WTC11 (cell line): ENCODE measurements around the gene USP2. TPM values are rescaled to one million over a fixed set of nuclear protein-coding genes. Genes with fewer than 3 reads are reported as not detected.

Experiments used
- ATAC-seq: fragments of 200-7000 bp; cut with Tn5 transposase; 2 replicates; pipeline ENCODE4 v1.10.0; 2021; ENCODE audit warnings: mild to moderate bottlenecking, moderate library complexity
- CTCF ChIA-PET: fragments of 300-600 bp; sonication (Branson Sonifier 250); formaldehyde crosslinking; loops from one replicate; lab custom pipeline; 2021; ENCODE audit warnings: antibody characterized with exemption; lab: Charles Lee
- POLR2A ChIA-PET: fragments of 350-600 bp; sonication (Branson Sonifier 250); formaldehyde crosslinking; loops from one replicate; lab custom pipeline; 2021; ENCODE audit warnings: antibody characterized with exemption; lab: Charles Lee
- DNase-seq: peaks from one replicate; pipeline ENCODE4 v3.0.0; 2021; ENCODE audit warnings: low spot score
- H3K27ac Mint-ChIP-seq: 2 replicates; pipeline ENCODE4 v1.8.0; 2021; ENCODE audit warnings: mixed read lengths
- H3K27me3 Mint-ChIP-seq: 2 replicates; pipeline ENCODE4 v1.8.0; 2021; ENCODE audit warnings: low read depth, mild to moderate bottlenecking, moderate library complexity, mixed read lengths
- H3K36me3 Mint-ChIP-seq: 2 replicates; pipeline ENCODE4 v1.8.0; 2021; ENCODE audit warnings: mixed read lengths
- H3K4me1 Mint-ChIP-seq: 2 replicates; pipeline ENCODE4 v1.8.0; 2022; ENCODE audit warnings: mixed read lengths
- H3K4me3 Mint-ChIP-seq: 2 replicates; pipeline ENCODE4 v1.8.0; 2021; ENCODE audit warnings: mild to moderate bottlenecking, moderate library complexity, mixed read lengths
- H3K9me3 Mint-ChIP-seq: 2 replicates; pipeline ENCODE4 v1.8.0; 2021; ENCODE audit warnings: mixed read lengths
- ESRRA ChIP-seq: sonication (generic); formaldehyde crosslinking; IDR thresholded peaks from 2 replicates; pipeline ENCODE4 v1.8.1; 2022; ENCODE audit warnings: mild to moderate bottlenecking, missing genetic modification reagents, borderline replicate concordance
- HMGA2 ChIP-seq: fragments of 250-450 bp; sonication (Bioruptor Pico); IDR thresholded peaks from 2 replicates; pipeline ENCODE4 v1.4.0; 2021; ENCODE audit warnings: mild to moderate bottlenecking, moderate library complexity
- NFE2L1 ChIP-seq: sonication (generic); formaldehyde crosslinking; IDR thresholded peaks from 2 replicates; pipeline ENCODE4 v1.8.1; 2023; ENCODE audit warnings: missing genetic modification reagents
- NFYB ChIP-seq: sonication (generic); formaldehyde crosslinking; conservative IDR thresholded peaks from 2 replicates; pipeline ENCODE4 v1.8.0; 2022; ENCODE audit warnings: low read depth, missing genetic modification reagents
- NR1H2 ChIP-seq: sonication (generic); formaldehyde crosslinking; IDR thresholded peaks from 2 replicates; pipeline ENCODE4 v1.9.0; 2021; ENCODE audit warnings: mild to moderate bottlenecking, moderate library complexity, missing genetic modification reagents
- OVOL2 ChIP-seq: fragments of 250-450 bp; sonication (Bioruptor Pico); IDR thresholded peaks from 2 replicates; pipeline ENCODE4 v1.9.0; 2021; ENCODE audit warnings: mild to moderate bottlenecking, borderline replicate concordance
- PRRX2 ChIP-seq: fragments of 250-450 bp; sonication (Bioruptor Pico); IDR thresholded peaks from 2 replicates; pipeline ENCODE4 v1.8.0; 2021; ENCODE audit warnings: mild to moderate bottlenecking
- RORB ChIP-seq: fragments of 250-450 bp; sonication (Bioruptor Pico); IDR thresholded peaks from 2 replicates; pipeline ENCODE4 v1.9.0; 2021; ENCODE audit warnings: mild to moderate bottlenecking
- SMAD4 ChIP-seq: sonication (generic); formaldehyde crosslinking; IDR thresholded peaks from 2 replicates; pipeline ENCODE4 v1.8.0; 2022; ENCODE audit warnings: mild to moderate bottlenecking, missing genetic modification reagents
- SP1 ChIP-seq: sonication (generic); formaldehyde crosslinking; conservative IDR thresholded peaks from 2 replicates; pipeline ENCODE4 v1.8.1; 2022; ENCODE audit warnings: missing genetic modification reagents
- TEAD4 ChIP-seq: sonication (generic); formaldehyde crosslinking; IDR thresholded peaks from 2 replicates; pipeline ENCODE4 v1.8.0; 2022; ENCODE audit warnings: mild to moderate bottlenecking, missing genetic modification reagents
- ZNF317 ChIP-seq: sonication (generic); formaldehyde crosslinking; IDR thresholded peaks from 2 replicates; pipeline ENCODE4 v1.8.1; 2023; ENCODE audit warnings: low read depth, mild to moderate bottlenecking, moderate library complexity, missing genetic modification reagents, borderline replicate concordance
- ZNF423 ChIP-seq: fragments of 250-450 bp; sonication (Bioruptor Pico); IDR thresholded peaks from 2 replicates; pipeline ENCODE4 v2.1.2; 2022; ENCODE audit warnings: mild to moderate bottlenecking, moderate library complexity
- total RNA-seq: library from RNA; stranded (reverse); gene quantifications from 3 replicates; pipeline ENCODE4 v1.2.3, GENCODE V29; 2021
- TF ChIP-seq, protein P1 (sequence below): sonication (generic); formaldehyde crosslinking; conservative IDR thresholded peaks from 2 replicates; pipeline ENCODE4 v1.8.1; 2022; ENCODE audit warnings: mild to moderate bottlenecking, missing genetic modification reagents
- TF ChIP-seq, protein P2 (sequence below): sonication (generic); formaldehyde crosslinking; IDR thresholded peaks from 2 replicates; pipeline ENCODE4 v1.8.0; 2022; ENCODE audit warnings: missing genetic modification reagents
- TF ChIP-seq, protein P3 (sequence below): fragments of 200-600 bp; IDR thresholded peaks from 2 replicates; pipeline ENCODE4 v1.8.0; 2022; ENCODE audit warnings: antibody characterized with exemption
- TF ChIP-seq, protein P4 (sequence below): sonication (generic); formaldehyde crosslinking; IDR thresholded peaks from 2 replicates; pipeline ENCODE4 v1.8.1; 2022; ENCODE audit warnings: mild to moderate bottlenecking, moderate library complexity, missing genetic modification reagents

USP2 gene
- total RNA-seq, 1 experiment from 2014 or later = 8.0 TPM

DNA sequence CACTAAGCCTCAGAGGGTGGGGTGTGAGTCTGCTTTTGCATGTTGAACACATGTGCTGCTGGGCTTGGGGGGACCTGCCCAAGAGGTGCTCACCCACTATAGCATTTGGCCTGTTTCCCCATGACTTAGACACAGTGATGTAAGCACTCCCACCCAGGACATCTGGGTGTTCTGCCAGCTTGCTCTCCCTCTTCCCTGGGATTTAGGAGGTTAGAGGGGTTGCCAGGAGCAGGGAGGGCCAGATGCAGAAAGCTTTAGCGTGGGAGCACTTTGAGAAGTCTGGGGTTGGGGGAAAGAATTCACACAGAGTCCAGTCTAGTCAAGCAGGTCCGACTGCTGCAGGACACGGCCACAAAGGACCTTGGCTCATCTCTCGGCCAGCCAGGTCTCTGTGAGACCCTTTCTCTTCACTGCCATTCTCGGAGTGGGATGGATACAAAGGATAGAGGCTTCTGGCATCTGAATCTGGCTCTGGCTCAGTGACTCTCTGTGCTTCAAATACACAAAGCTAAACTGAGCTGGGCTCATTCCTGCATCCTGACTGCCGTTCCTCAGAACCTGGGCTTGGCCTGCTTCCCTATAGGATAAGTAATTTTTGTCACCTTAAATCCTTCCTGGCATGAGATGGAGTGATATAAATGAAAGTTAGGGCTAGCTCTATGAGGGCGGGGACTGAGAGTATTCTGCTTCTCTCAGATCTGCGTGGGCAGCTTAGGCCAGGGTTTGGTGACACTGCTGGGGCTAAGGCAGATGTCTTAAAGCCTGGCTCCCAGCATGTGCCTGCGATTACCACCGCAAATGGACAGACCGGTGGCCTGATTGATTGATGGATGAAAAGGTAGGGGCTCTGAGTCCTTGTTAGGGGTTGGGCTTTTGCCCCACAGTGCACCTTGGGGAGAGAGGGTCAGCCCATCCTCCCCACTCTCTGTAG, 14.5 kb downstream of the USP2 start:
- H3K4me3 Mint-ChIP-seq = no peak overlapping the region
- TF ChIP-seq NR1H2 (no peak), TEAD4 (CRISPR knock-in tag) (no peak), HMGA2 (CRISPR knock-in tag) (no peak), NFE2L1 (CRISPR knock-in tag) (no peak), RORB (CRISPR knock-in tag) (no peak), ZNF423 (no peak), ESRRA (no peak), SMAD4 (CRISPR knock-in tag) (no peak)
- TF ChIP-seq, protein P1, sequence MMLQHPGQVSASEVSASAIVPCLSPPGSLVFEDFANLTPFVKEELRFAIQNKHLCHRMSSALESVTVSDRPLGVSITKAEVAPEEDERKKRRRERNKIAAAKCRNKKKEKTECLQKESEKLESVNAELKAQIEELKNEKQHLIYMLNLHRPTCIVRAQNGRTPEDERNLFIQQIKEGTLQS (CRISPR knock-in tag) = no peak
- TF ChIP-seq, protein P2, sequence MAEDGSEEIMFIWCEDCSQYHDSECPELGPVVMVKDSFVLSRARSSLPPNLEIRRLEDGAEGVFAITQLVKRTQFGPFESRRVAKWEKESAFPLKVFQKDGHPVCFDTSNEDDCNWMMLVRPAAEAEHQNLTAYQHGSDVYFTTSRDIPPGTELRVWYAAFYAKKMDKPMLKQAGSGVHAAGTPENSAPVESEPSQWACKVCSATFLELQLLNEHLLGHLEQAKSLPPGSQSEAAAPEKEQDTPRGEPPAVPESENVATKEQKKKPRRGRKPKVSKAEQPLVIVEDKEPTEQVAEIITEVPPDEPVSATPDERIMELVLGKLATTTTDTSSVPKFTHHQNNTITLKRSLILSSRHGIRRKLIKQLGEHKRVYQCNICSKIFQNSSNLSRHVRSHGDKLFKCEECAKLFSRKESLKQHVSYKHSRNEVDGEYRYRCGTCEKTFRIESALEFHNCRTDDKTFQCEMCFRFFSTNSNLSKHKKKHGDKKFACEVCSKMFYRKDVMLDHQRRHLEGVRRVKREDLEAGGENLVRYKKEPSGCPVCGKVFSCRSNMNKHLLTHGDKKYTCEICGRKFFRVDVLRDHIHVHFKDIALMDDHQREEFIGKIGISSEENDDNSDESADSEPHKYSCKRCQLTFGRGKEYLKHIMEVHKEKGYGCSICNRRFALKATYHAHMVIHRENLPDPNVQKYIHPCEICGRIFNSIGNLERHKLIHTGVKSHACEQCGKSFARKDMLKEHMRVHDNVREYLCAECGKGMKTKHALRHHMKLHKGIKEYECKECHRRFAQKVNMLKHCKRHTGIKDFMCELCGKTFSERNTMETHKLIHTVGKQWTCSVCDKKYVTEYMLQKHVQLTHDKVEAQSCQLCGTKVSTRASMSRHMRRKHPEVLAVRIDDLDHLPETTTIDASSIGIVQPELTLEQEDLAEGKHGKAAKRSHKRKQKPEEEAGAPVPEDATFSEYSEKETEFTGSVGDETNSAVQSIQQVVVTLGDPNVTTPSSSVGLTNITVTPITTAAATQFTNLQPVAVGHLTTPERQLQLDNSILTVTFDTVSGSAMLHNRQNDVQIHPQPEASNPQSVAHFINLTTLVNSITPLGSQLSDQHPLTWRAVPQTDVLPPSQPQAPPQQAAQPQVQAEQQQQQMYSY (CRISPR knock-in tag) = no peak
- no peak for DNase-seq
- no peak overlapping the region for H3K27ac Mint-ChIP-seq
- ChIA-PET CTCF (interaction anchor here (0.9 to 11.0 kb wide), 5 partner anchors 9 to 108 kb away, joined by 3 to 190 read pairs (median 9); partner anchors contain the start of genes C1QTNF5 and USP2), POLR2A (interaction anchor here (0.8 kb wide), 1 partner anchor 10 kb away, joined by 3 read pairs; no protein-coding TSS in a partner anchor)
- no peaks in the 10 kb centered on the region for H3K9me3 Mint-ChIP-seq
- peaks cover 2% of the 10 kb centered on the region; the same call in 1 of the 2 replicates for H3K36me3 Mint-ChIP-seq
- no peak for ATAC-seq
- peaks cover 48% of the 10 kb centered on the region for H3K4me1 Mint-ChIP-seq
- peaks cover 43% of the 10 kb centered on the region for H3K27me3 Mint-ChIP-seq

DNA sequence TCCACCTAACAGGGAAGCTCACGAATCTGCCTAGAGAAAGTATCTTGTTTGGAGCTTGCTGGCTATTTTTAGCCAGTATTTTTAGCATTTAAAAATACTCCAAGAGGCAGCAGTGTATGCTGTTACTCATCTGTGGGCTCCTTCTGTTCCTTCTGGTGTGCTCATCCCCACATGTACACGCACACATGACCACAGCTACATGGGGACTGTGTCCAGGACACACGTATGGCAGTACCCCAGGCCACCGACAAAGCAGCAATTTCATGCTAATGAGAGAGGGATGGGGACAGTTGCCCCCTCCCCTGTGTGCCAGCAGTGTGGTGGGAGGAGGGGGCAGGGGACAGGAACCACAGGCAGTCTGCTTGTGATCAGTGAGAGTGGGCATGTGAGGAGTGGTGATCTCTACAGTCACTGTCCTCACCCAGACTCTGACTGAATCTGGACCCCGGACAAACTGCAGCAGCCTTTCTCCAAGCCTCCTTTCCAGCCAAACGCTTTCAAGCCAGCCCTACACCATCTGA, 16.4 kb downstream of the USP2 start:
- H3K4me1 Mint-ChIP-seq = peaks cover 48% of the 10 kb centered on the region
- no peak overlapping the region for H3K27ac Mint-ChIP-seq
- peak overlapping the region; percentile 69 for H3K4me3 Mint-ChIP-seq
- ATAC-seq = no peak
- ChIA-PET POLR2A (no interaction called here), CTCF (interaction anchor here (0.6 to 6.2 kb wide), 9 partner anchors 9 to 127 kb away, joined by 3 to 95 read pairs (median 6); partner anchors contain the start of gene C1QTNF5)
- no peaks in the 10 kb centered on the region for H3K9me3 Mint-ChIP-seq
- peaks cover 2% of the 10 kb centered on the region; the same call in 1 of the 2 replicates for H3K36me3 Mint-ChIP-seq
- no peak for TF ChIP-seq OVOL2
- no peak for DNase-seq
- H3K27me3 Mint-ChIP-seq = peaks cover 49% of the 10 kb centered on the region

DNA sequence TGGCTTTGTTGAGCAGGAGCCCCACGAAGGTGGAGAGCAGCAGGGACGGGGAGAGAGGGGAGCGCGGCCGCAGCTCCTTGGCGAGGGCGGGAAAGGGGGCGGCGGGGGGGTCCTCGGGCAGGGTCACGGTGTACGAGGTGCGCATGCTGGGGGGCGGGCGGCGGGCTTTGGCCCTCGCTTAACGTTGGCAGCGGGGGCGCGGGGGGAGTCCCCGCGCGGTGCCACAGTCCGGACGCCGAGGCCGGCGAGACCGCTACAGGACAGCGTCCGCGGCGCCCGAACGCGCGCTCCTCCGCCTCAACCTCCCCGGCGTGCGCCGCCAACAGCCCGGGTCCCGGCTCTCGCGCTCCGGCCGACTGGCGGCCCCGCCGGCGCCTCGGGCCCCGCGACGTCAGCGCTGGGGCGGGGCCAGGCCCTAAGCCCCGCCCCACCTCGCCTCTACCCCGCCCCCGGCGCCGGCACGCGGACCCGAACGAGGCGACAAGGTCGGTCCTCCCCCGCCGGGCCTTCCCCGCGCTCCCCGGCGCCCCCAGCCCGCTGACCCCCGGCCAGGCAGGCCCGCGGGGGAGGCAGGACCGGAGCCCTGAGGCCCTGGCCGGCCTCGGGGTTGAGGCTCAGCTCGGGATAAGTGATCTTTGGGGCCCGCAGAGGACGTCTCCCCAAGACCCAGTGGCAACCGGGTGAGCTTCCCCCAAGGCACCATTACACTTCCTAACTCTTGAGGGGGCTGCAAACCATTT, 17.5 kb downstream of the USP2 start:
- H3K27me3 Mint-ChIP-seq = peaks cover 49% of the 10 kb centered on the region
- ChIA-PET CTCF (interaction anchor here (0.6 to 6.2 kb wide), 12 partner anchors 8 to 128 kb away, joined by 3 to 95 read pairs (median 5); partner anchors contain the start of genes C1QTNF5 and USP2), POLR2A (no interaction called here)
- no peaks in the 10 kb centered on the region for H3K9me3 Mint-ChIP-seq
- TF ChIP-seq SP1 (CRISPR knock-in tag) = peak; percentile 55
- TF ChIP-seq PRRX2 (CRISPR knock-in tag) = no peak
- TF ChIP-seq NFYB = peak; percentile 54; the same call in 1 of the 2 replicates
- TF ChIP-seq, protein P3, sequence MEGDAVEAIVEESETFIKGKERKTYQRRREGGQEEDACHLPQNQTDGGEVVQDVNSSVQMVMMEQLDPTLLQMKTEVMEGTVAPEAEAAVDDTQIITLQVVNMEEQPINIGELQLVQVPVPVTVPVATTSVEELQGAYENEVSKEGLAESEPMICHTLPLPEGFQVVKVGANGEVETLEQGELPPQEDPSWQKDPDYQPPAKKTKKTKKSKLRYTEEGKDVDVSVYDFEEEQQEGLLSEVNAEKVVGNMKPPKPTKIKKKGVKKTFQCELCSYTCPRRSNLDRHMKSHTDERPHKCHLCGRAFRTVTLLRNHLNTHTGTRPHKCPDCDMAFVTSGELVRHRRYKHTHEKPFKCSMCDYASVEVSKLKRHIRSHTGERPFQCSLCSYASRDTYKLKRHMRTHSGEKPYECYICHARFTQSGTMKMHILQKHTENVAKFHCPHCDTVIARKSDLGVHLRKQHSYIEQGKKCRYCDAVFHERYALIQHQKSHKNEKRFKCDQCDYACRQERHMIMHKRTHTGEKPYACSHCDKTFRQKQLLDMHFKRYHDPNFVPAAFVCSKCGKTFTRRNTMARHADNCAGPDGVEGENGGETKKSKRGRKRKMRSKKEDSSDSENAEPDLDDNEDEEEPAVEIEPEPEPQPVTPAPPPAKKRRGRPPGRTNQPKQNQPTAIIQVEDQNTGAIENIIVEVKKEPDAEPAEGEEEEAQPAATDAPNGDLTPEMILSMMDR = no peak
- TF ChIP-seq, protein P4, sequence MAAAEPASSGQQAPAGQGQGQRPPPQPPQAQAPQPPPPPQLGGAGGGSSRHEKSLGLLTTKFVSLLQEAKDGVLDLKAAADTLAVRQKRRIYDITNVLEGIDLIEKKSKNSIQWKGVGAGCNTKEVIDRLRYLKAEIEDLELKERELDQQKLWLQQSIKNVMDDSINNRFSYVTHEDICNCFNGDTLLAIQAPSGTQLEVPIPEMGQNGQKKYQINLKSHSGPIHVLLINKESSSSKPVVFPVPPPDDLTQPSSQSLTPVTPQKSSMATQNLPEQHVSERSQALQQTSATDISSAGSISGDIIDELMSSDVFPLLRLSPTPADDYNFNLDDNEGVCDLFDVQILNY (CRISPR knock-in tag) = peak; percentile 40; the same call in 1 of the 2 replicates
- 0 out of 2 replicates have a peak, but pooled peaks have one; percentile 12 for TF ChIP-seq ZNF317 (CRISPR knock-in tag)
- H3K36me3 Mint-ChIP-seq = peaks cover 6% of the 10 kb centered on the region; the same call in 1 of the 2 replicates
- H3K27ac Mint-ChIP-seq = no peak overlapping the region
- peak; percentile 68 for DNase-seq
- peak; percentile 72 for ATAC-seq
- H3K4me1 Mint-ChIP-seq = peaks cover 50% of the 10 kb centered on the region
- H3K4me3 Mint-ChIP-seq = peak overlapping the region; percentile 69
